ENCODE measurements around the gene ISM1.
A peak's percentile ranks its signal among the peaks of the same experiment; 100 is the strongest.

ISM1 gene

DNA sequence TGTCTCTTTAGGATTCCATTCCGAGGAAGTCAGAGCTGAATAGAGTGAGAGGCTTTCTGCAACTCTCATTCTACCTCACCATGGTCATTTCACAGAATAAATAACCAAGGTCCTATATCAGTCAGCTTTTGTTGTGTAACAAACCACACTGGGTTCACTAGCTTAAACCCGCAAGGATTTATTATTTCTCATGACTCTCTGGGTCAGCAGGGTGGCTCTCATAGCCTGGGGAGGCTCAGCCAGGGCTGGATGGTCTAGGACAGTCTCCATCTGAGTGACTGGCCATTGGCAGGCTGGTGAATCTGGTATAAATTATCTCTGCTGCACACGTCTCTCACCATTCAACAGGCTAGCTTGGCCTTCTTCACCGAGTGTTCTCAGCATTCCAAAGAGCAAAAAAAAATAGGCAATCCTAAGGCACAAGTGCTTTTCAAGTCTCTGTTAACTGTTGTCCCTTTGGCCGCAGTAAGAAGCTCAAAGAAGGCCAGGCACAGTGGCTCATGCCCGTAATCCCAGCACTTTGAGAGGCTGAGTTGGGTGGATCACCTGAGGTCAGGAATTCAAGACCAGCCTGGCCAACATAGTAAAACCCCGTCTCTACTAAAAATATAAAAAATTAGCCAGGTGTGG, 39.7 kb downstream of the ISM1 start:
- no peak for DNase-seq

DNA sequence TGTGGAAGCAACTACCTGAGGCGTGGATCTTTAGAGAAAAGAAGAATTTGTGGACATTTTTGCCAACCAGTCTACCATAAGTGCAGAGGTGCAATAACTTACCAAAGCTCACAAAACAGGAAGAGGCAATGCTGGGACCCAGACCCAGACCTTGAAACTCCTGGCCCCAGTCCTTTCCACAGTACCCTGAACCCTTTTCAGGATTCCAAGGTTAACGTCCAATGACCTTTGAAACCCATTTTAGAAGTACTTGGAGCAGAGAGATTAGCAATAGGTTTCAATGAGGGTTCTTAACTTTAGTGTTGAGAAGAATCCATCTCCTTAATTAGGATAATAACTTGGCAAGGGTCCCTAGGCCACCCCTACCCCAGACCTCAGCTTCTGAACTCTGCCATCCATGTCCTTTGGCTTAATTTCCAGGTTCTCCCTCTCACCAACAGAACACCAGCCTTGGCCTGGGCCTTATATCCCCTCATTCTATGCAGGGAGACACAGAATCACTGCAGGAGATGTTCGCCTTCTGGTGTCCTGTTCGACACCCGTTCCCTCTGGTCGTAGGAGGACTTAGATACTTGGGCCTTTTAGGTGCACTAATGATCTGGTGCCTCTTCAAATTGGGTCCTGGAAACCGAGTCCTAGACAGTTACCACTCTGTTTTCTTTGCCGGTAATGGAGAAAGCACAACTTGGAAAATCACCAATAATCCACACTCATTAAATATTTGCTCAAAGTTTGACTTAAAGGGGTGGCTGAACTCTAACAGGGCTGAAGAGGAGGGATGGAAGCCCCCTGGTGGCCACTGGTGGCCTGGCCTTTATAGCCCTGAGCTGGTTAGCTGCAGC, 40.6 kb downstream of the ISM1 start:
- DNase-seq = peak; percentile 66

- no peak for DNase-seq
These were observed 41.2 kb downstream of the ISM1 start for GRCh38 chr20:13262302-13262650.

- no peak for DNase-seq
These were observed 41.7 kb downstream of the ISM1 start for GRCh38 chr20:13262671-13263360.

GRCh38 chr20:13263451-13263850, 42.4 kb downstream of the ISM1 start:
- DNase-seq = no peak

DNA sequence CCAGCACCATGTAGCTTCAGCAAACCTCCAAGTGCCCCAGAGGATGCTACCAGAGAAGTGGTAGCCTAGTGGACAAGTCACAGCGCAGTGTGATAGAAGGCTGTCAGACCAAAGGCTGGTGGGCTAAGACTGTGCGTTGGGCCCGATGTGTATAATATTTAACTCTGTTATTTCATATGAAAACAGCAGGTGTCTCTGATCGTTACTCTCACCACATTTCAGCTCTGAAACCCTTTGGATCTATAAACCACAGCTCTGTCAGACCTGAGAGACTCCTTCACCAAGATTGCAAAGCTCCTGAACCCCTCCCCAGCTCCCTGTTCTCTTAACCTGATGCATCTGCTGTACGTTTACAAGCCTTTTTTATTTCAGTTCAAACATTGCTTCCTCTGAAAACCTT, 43.8 kb downstream of the ISM1 start:
- no peak for DNase-seq

DNA sequence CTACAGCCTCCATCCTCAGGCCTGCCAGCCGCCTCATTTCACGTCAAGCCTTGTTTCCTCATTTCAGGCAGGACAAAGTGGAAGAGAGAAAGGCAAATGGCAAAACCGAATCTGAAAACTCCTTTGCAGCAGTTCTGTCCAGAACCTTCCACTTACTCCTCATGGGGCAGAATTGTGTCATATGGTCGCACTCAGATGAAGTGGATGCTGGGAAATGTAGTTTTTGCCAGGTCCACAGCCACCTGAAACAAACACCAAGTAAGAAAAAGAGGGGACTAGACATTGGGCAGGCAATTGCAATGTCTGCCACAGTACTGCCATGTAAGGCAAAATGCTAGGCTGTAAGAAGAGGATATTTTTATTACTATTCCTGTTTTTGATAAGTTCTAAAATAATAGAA, 44.9 kb downstream of the ISM1 start:
- DNase-seq = no peak

DNA sequence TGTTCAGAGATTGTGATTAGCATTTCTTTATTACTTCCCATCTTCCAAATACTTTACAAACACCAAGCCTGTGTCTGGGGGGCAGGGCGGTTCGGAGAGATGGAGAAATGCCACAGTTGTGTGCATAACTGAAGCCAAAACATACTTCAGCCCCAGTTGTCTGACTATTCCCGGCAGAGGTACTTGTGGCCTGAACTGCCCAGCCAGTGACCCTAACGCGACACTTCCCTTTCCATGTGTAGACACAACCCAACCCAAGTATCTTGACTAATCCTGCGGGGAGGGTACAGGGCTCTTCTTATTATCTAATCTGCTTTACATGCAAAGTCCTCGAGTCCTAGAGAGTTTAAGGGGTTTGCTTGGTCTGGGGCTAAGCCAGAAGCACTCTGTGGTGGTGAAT, 46.2 kb downstream of the ISM1 start:
- no peak for DNase-seq

GRCh38 chr20:13268953-13269352, 47.9 kb downstream of the ISM1 start:
- no peak for DNase-seq

- no peak for DNase-seq
These were observed 49.1 kb downstream of the ISM1 start for GRCh38 chr20:13270211-13270610.

DNA sequence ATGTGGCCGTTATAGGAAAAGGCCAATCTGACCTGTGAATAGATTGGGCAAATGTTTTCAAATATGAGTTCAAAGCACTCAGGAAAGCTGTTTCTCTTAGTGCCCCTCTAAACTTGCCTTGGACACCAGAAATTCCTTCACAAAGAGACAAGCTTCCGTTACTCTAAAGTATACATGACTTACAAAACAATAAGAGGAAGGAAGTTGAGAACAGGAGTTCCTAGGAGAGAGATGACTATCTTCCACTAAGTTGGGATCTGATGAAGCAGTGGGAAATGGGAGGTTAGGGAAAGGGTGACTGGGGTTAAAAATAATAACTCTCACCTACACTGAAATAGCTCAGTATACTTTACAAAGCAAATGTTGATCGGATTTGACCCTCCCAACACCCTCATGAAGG, 50.0 kb downstream of the ISM1 start:
- no peak for DNase-seq

- DNase-seq = no peak
These were observed 51.2 kb downstream of the ISM1 start for GRCh38 chr20:13271977-13272975.

DNA sequence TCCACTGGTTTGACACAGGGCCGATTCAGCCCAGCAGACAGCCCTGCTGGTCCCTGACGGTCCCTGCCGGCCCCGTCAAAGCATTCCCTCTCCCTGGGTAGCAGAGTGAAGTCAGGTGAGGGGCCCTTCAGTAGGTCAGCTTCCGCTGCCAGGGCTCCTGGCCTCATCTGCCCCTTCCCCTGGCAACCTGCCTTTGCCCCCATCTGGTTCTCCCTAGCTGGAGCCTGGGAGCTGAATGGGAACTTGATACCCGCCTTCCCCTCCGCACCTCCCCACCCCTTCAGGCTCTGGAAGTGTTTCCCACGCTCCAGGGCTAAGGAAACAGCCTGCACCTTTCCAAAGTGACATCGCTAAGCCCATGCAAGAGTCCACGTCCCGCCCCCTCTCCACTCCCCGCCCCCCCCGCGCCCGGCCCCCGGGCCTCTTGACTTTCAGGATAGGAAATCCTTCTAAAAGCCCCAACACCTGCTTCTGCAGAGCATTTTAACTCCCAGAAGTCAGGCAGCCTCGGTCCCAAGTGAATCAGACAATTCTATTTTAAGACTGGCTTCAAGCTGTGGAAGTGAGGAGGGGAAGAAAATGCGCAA, 53.3 kb downstream of the ISM1 start:
- no peak for DNase-seq

DNA sequence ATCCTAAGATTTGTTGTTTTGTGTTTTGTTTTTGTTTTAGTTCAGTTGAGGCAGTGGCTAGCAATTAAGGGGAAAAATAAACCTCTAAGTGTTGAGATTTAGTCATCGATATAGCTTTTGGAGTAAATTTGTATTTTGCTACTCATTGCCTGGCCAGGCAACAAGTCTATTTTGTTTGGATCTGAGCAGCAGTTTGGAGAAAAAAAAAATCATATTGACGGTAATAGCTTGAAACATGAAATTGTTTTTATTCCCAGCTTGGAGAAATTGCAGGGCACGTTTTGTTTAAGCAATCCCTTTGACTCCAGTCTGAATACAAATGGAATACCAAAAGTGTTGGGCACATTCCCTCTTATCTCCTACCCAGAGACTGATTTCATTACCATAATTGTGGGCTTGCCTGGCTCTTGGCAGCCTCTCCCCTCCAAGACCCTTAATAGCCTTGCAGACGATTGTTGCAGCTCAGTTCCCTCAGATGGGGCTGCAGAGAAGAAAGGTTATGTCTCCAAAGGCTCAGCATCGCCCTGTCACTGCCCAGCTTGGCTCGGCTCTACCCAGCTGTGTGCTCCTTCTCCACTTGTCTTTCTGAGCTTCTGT, 56.0 kb downstream of the ISM1 start:
- DNase-seq = no peak

DNA sequence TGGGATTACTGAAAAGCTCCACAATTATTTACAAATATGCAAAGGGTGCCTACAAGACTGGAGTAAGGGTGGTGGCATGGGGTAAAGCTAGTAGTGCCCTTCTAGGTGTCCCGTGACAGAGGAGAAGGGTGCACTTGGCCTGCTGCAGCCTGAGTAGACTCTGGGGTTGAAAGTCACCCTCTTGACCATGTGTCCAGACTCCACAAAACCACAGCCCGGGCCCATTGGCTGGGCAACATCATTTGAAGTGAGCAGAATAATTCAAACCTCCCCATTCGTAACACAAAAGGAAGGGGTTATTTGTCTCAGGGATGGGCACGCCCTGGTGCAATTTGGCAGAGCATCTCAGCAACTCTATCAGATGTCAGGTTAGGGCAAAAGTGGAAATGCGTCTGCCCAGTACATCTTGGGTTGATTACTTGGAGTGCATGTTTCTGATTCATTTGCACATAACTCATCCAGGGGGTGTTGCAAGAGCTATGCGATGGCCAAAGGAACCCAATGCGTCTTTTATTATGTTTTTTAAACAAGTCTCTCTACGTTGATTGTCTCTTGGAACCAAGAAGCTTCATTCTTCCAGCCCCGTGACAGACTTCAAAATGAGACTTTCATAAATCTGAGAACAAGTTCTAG, 56.7 kb downstream of the ISM1 start:
- no peak for DNase-seq

DNA sequence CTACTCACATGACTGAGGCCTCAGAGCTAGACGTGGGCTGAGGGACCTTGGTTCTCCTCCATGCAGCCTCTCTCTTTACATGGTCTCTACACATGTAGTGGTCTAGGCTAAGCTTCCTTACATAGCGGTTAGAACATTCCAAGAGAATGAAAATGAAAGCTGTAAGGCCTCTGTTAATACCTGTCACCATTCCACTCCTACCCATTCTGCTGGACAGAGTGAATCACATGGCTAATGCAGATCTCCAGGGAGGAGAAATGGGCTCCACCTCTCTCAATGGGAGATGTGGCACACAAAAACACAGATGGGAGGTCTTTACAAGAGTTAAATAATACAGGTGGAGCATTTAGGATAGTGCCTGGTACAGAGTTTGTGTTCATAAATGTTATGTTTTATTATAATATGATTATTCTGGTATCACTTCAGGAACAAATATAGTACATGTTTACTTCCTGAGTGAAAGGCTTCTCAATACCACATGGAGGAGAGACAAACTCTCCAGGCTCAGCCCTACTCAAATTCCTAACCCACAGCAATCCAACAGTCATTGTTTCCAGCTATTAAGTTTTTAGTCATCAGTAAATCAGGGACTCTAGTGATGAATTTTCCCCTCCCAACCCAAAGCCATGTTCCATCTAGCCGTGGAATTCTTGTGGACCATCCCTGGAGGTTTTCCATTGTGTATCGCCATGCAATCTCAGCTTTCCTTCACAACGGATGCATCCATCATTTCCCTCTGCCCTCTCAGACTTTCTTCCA, 57.9 kb downstream of the ISM1 start:
- DNase-seq = no peak

DNA sequence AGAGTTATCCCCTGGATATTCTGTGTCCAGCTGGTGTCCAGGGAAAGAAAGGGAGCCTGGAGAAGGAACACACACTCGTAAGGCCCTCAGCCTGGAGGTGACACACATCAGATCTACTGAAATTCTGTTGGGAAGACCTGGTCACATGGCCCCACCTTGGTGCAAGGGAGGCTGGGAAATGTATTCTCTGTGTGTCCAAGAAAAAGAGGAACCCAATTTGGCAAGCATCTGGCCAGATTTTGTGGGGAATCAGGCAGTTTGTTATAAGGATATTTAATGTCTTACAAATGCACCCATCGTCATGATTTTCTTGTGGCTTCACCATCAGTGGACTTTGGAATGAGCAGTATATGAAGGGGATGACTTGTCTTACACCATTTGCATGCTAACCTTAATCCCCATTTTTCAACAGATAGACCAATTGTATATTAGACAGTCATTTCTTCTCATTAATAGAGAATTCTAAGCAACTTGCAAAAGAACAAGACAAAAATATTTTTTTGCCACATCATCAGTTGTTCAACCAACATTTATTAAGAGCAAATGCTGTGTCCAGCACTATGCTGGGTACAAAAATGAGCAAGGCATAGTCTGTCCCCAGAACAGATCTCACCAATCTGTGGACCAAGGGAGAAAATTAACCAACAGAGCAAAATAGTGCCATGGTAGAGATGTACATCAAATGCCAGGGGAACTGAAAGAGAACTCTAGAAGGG, 59.7 kb downstream of the ISM1 start:
- no peak for DNase-seq

DNA sequence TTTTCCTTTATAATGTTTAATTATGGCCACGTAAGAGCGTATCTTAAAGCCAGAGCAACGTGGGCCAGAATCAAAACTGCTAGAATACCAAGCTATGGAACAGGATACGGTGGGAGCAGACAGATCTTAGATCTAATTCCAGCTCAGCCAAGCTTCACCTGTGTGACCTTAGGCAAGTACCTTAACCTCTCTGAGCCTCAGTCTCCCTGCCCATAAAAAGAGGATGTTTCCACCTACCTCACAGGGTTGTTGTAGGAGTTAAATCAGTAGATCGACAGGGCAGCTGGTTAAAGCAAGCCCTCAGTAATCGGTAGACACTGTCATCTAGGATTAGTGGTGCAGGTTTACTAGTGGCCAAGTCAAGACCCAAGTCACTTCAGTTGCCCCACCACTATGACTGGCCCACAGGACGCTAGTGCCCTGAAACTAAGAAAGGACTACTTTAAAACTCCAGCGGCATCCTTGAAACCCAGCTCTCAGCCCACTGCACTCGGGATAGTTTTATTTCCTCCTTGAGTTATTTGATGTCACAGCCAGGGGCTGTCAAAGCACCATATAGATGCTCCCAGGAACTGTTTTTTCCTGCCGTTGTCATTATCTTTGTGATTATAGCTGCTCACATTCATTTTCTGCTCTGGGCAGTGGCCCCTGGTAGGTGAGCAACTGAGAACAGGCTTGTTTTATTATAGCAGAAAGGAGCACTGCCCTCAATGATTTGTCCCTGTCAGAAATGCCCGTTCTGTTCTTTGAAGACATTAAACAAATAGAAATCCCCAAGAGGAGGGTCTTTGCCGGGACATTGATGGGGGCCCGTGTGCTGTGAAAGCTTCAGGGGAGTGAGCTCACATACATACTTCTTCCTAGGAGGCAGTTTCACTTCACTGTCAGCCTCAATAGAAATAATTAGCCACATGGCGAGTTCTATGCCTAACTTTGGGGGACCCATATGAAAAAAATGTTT, 63.1 kb downstream of the ISM1 start:
- DNase-seq = no peak

DNA sequence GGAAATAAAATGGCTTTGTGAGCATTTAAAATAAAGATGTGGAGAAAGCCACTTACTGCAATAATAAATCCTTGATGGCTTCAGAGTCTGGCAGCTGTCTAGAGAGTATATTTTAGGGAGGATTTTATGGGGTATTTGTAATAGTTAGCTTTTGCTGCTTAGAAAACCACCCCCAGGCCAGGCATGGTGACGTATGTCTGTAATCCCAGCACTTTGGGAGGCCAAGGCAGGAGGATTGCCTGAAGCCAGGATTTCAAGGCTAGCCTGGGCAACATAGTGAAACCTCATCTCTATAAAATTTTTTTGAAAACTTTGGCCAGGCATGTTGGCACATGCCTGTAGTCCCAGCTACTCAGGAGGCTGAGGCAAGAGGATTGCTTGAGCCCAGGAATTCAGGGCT, 63.8 kb downstream of the ISM1 start:
- no peak for DNase-seq

All from CD4-positive, alpha-beta T cell treated with Interleukin-21 for 1 hour (primary cell).